HEK293 (cell line): Measurements from ENCODE around the gene KIRREL3.

Experiments
- CTCF ChIA-PET: fragments of 350-600 bp; formaldehyde crosslinking; extraction: SDS; loops from one replicate; lab custom pipeline; 2021; ENCODE audit warnings: antibody characterized with exemption; lab: Yijun Ruan, JAX
- POLR2A ChIA-PET: fragments of 300-600 bp; formaldehyde crosslinking; extraction: SDS; loops from one replicate; lab custom pipeline; 2020; ENCODE audit warnings: antibody characterized with exemption, inconsistent platforms; lab: Yijun Ruan, JAX
- H3K27ac ChIP-seq: fragments of 200-500 bp; sonication (Bioruptor generic); 2 replicates; pipeline ENCODE4 v1.5.1; 2014; ENCODE audit warnings: low read depth, low read length, control low read depth, inconsistent platforms; ENCODE audit errors: extremely low read depth
- H3K36me3 ChIP-seq, 2 experiments: fragments of 200-500 bp in 1 of 2; sonication (Bioruptor generic) in 1 of 2; 1 replicate in 1 of 2; 2 replicates in 1 of 2; pipeline ENCODE4 v1.5.1; 2014 to 2017; ENCODE audit warnings: inconsistent platforms in 2 of 2, low read length in 2 of 2; ENCODE audit not compliant: control insufficient read depth in 2 of 2, insufficient read depth in 1 of 2
- H3K4me1 ChIP-seq: fragments of 200-500 bp; sonication (Bioruptor generic); 2 replicates; pipeline ENCODE4 v1.5.1; 2014; ENCODE audit warnings: mild to moderate bottlenecking, low read length, inconsistent platforms; ENCODE audit not compliant: control insufficient read depth, insufficient read depth
- H3K4me3 ChIP-seq: 2 replicates; pipeline ENCODE4 v1.5.1; 2011; ENCODE audit warnings: low read depth, mild to moderate bottlenecking, control low read depth, low read length, moderate library complexity
- H3K9me3 ChIP-seq: fragments of 200-500 bp; sonication (Bioruptor generic); 2 replicates; pipeline ENCODE4 v1.5.1; 2014; ENCODE audit warnings: low read depth, low read length, inconsistent platforms; ENCODE audit not compliant: control insufficient read depth, insufficient read depth
- KLF16 ChIP-seq: fragments of 450-650 bp; formaldehyde crosslinking; IDR thresholded peaks from 2 replicates; pipeline ENCODE4 v1.5.1; 2017; ENCODE audit warnings: missing biosample characterization, missing genetic modification characterization
- KLF17 ChIP-seq: fragments of 450-650 bp; formaldehyde crosslinking; IDR thresholded peaks from 2 replicates; pipeline ENCODE4 v1.5.1; 2016; ENCODE audit warnings: missing biosample characterization, missing genetic modification characterization
- KLF7 ChIP-seq: fragments of 450-650 bp; formaldehyde crosslinking; IDR thresholded peaks from 2 replicates; pipeline ENCODE4 v1.5.1; 2016; ENCODE audit warnings: missing biosample characterization, missing genetic modification characterization, borderline replicate concordance
- ZBTB48 ChIP-seq: fragments of 450-650 bp; formaldehyde crosslinking; IDR thresholded peaks from 2 replicates; pipeline ENCODE4 v1.5.1; 2016; ENCODE audit warnings: missing biosample characterization, missing genetic modification characterization
- ZNF132 ChIP-seq: fragments of 450-650 bp; formaldehyde crosslinking; IDR thresholded peaks from 2 replicates; pipeline ENCODE4 v1.5.1; 2017; ENCODE audit warnings: missing biosample characterization, missing genetic modification characterization, borderline replicate concordance
- ZNF140 ChIP-seq: fragments of 450-650 bp; formaldehyde crosslinking; IDR thresholded peaks from 2 replicates; pipeline ENCODE4 v1.5.1; 2016; ENCODE audit warnings: missing biosample characterization, missing genetic modification characterization
- ZNF184 ChIP-seq: fragments of 450-650 bp; IDR thresholded peaks from 2 replicates; pipeline ENCODE4 v1.5.1; 2018; ENCODE audit warnings: missing biosample characterization, mild to moderate bottlenecking, missing genetic modification characterization
- ZNF449 ChIP-seq: fragments of 450-650 bp; formaldehyde crosslinking; IDR thresholded peaks from 2 replicates; pipeline ENCODE4 v1.5.1; 2017; ENCODE audit warnings: missing biosample characterization, mild to moderate bottlenecking, missing genetic modification characterization, moderate library complexity
- ZNF549 ChIP-seq: fragments of 450-650 bp; IDR thresholded peaks from 2 replicates; pipeline ENCODE4 v1.5.1; 2018; ENCODE audit warnings: missing biosample characterization, missing genetic modification characterization, mild to moderate bottlenecking, inconsistent platforms, moderate library complexity
- ZNF558 ChIP-seq: fragments of 450-650 bp; formaldehyde crosslinking; IDR thresholded peaks from 2 replicates; pipeline ENCODE4 v1.5.1; 2016; ENCODE audit warnings: missing biosample characterization, missing genetic modification characterization
- ZNF600 ChIP-seq: fragments of 450-650 bp; formaldehyde crosslinking; IDR thresholded peaks from 2 replicates; pipeline ENCODE4 v1.5.1; 2016; ENCODE audit warnings: missing biosample characterization, missing genetic modification characterization
- ZNF610 ChIP-seq: fragments of 450-650 bp; formaldehyde crosslinking; IDR thresholded peaks from 2 replicates; pipeline ENCODE4 v1.5.1; 2016; ENCODE audit warnings: missing biosample characterization, missing genetic modification characterization, borderline replicate concordance
- ZNF623 ChIP-seq: fragments of 450-650 bp; formaldehyde crosslinking; IDR thresholded peaks from 2 replicates; pipeline ENCODE4 v1.5.1; 2016; ENCODE audit warnings: missing biosample characterization, missing genetic modification characterization
- ZNF654 ChIP-seq: fragments of 450-650 bp; formaldehyde crosslinking; IDR thresholded peaks from 2 replicates; pipeline ENCODE4 v1.5.1; 2016; ENCODE audit warnings: low read depth, missing biosample characterization, missing genetic modification characterization
- ZNF792 ChIP-seq: fragments of 450-650 bp; formaldehyde crosslinking; IDR thresholded peaks from 2 replicates; pipeline ENCODE4 v1.5.1; 2016; ENCODE audit warnings: missing biosample characterization, missing genetic modification characterization
- ZNF837 ChIP-seq: fragments of 450-650 bp; formaldehyde crosslinking; IDR thresholded peaks from 2 replicates; pipeline ENCODE4 v1.5.1; 2016; ENCODE audit warnings: missing biosample characterization, missing genetic modification characterization
- ZSCAN23 ChIP-seq: fragments of 450-650 bp; formaldehyde crosslinking; IDR thresholded peaks from 2 replicates; pipeline ENCODE4 v1.5.1; 2016; ENCODE audit warnings: missing biosample characterization, missing genetic modification characterization
- TF ChIP-seq, protein P1 (sequence below): fragments of 450-650 bp; formaldehyde crosslinking; IDR thresholded peaks from 2 replicates; pipeline ENCODE4; 2016; ENCODE audit warnings: missing biosample characterization, missing genetic modification characterization

The KIRREL3 gene

DNA sequence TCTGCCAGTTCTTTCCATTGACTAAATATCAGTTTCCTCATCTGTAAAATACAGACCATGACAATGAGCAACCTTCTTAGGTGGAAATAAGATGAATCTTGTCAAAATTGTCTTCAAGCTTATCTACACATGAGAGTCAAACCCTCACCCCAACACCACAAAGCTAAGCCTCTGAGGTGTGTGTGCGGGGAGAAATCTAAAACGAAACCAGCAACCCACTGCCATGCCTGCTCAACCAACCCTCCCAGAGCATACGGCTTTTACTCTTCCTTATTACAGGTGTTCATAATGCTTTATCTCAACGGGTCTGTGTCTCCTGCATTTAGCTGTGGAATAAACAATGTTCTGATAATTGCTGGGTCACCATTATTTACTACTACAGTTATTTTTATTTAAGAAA lies 235.4 kb downstream of the KIRREL3 start:
- ChIA-PET CTCF (interaction anchor here (0.7 to 1.6 kb wide), 3 partner anchors 9 to 43 kb away, joined by 3 to 4 read pairs (median 3); no protein-coding TSS in a partner anchor), POLR2A (no interaction called here)
- TF ChIP-seq, protein P1, sequence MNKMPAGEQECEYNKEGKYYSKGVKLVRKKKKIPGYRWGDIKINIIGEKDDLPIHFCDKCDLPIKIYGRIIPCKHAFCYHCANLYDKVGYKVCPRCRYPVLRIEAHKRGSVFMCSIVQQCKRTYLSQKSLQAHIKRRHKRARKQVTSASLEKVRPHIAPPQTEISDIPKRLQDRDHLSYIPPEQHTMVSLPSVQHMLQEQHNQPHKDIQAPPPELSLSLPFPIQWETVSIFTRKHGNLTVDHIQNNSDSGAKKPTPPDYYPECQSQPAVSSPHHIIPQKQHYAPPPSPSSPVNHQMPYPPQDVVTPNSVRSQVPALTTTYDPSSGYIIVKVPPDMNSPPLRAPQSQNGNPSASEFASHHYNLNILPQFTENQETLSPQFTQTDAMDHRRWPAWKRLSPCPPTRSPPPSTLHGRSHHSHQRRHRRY (tag by site-specific recombination), result no peak
- TF ChIP-seq ZNF140 (tag by site-specific recombination), result no peak
- TF ChIP-seq KLF7 (tag by site-specific recombination), result no peak
- TF ChIP-seq ZNF184, result no peak
- TF ChIP-seq KLF17 (tag by site-specific recombination), result no peak
- TF ChIP-seq KLF16 (tag by site-specific recombination), result no peak
- no peak for TF ChIP-seq ZNF549 (tag by site-specific recombination)
- TF ChIP-seq ZNF654 (tag by site-specific recombination), result no peak
- Histone ChIP-seq H3K4me1 (no peaks in the 10 kb centered on the region), H3K4me3 (no peak overlapping the region), H3K27ac (no peak overlapping the region), H3K36me3 (no peaks in the 10 kb centered on the region), H3K9me3 (no peaks in the 10 kb centered on the region)

DNA sequence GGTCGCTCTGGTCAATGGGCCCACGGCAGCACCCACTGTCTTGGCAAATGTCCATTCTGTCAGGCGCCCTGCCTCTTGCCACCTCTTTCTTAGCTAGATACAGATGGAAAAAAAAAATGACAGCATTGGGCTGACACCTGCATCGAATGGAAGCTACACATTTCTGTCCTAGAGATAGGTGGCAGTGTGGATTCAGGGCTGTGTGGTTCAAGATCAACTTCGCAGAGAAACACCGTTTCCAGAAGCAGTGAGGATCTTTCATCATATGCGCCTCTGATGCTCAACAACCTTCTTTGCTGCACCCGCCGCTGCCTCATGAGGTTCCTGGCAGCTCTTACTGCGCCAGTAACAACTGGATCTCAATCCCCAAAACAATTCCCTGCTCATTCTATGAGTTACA lies 236.3 kb downstream of the KIRREL3 start:
- CTCF ChIA-PET, result interaction anchor here (0.8 to 1.6 kb wide), 2 partner anchors 16 to 48 kb away, joined by 4 read pairs; no protein-coding TSS in a partner anchor
- H3K4me1 ChIP-seq, result no peaks in the 10 kb centered on the region
- TF ChIP-seq, protein P1 (tag by site-specific recombination), result no peak
- no peak for TF ChIP-seq ZSCAN23 (tag by site-specific recombination)
- no peak for TF ChIP-seq ZNF837 (tag by site-specific recombination)
- TF ChIP-seq ZNF600 (tag by site-specific recombination), result no peak
- TF ChIP-seq ZNF654 (tag by site-specific recombination), result no peak
- TF ChIP-seq ZBTB48 (tag by site-specific recombination), result no peak
- no peak for TF ChIP-seq ZNF132 (tag by site-specific recombination)
- TF ChIP-seq ZNF449, result no peak
- TF ChIP-seq ZNF610, result no peak
- no peak for TF ChIP-seq ZNF558 (tag by site-specific recombination)
- TF ChIP-seq KLF7 (tag by site-specific recombination), result no peak
- no peak for TF ChIP-seq ZNF792 (tag by site-specific recombination)
- no peak for TF ChIP-seq ZNF623 (tag by site-specific recombination)
- POLR2A ChIA-PET, result no interaction called here
- no peak overlapping the region for H3K27ac ChIP-seq
- H3K36me3 ChIP-seq, result no peaks in the 10 kb centered on the region
- no peaks in the 10 kb centered on the region for H3K9me3 ChIP-seq
- H3K4me3 ChIP-seq, result no peak overlapping the region
